OCI-LY7 (cell line): ENCODE results near the gene NCKAP5.

ENCODE experiments used
- CTCF ChIP-seq: fragments of 200-600 bp; sonication (generic); conservative IDR thresholded peaks from 2 replicates; pipeline ENCODE4 v1.5.1; 2014; ENCODE audit warnings: mild to moderate bottlenecking, antibody characterized with exemption, low read length, moderate library complexity, mixed read lengths
- EZH2phosphoT487 ChIP-seq: fragments of 200-600 bp; sonication (generic); IDR thresholded peaks from 2 replicates; pipeline ENCODE4 v1.6.1; 2018; ENCODE audit warnings: low read depth, borderline replicate concordance, mild to moderate bottlenecking, mixed run types, antibody characterized with exemption, low read length, moderate library complexity, mixed read lengths

- TF ChIP-seq CTCF (no peak), EZH2phosphoT487 (no peak)
These were observed 295.2 kb downstream of the NCKAP5 start for GRCh38 chr2:133273031-133273430.
